GM12864 (cell line): Measurements from ENCODE around the gene PRR14L.

Experiments used
- DNase-seq: peaks from one replicate; pipeline ENCODE4 v3.0.0-alpha.2; 2011; ENCODE audit warnings: low read depth
- H3K4me3 ChIP-seq: 2 replicates; pipeline ENCODE4 v1.5.1; 2011; ENCODE audit warnings: mild to moderate bottlenecking, low read depth, low read length, control low read depth
- CTCF ChIP-seq: IDR thresholded peaks from 2 replicates; pipeline ENCODE4 v1.5.1; 2011; ENCODE audit warnings: low read depth, mild to moderate bottlenecking, moderate library complexity, low read length, control low read depth, inconsistent platforms; ENCODE audit errors: missing control alignments

Gene PRR14L

GRCh38 chr22:31637891-31638618 lies 111.9 kb downstream of the PRR14L start:
- DNase-seq = peak; percentile 62
- TF ChIP-seq CTCF = no peak
- H3K4me3 ChIP-seq = peak overlapping the region; percentile 71

- H3K4me3 ChIP-seq = peak overlapping the region; percentile 71
- TF ChIP-seq CTCF = peak; percentile 56
- DNase-seq = peak; percentile 67
Observed at GRCh38 chr22:31637447-31637890, 112.5 kb downstream of the PRR14L start.

GRCh38 chr22:31635638-31636306 lies 114.2 kb downstream of the PRR14L start:
- DNase-seq = no peak
- no peak overlapping the region; the same call in 1 of the 2 replicates for H3K4me3 ChIP-seq
- no peak for TF ChIP-seq CTCF

DNA sequence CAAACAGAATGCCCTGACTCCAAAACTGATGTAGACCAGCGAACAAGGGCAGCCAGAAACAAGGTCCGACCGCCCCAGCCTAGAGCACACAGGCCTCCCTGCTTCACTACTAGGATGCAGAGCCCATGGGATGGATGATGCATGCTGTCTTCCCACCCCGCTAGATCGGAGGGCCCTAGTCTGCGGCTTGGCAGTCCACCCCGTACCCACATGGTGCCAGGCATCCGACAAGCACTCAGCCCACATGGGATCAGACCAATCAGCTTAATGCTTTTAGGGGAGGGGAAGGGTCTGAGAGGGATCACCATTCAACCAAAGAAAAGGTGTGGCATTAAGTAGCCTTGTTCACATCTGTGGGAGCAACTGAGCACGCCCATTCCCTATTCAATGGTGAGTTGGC lies 118.5 kb downstream of the PRR14L start:
- peak overlapping the region; percentile 63 for H3K4me3 ChIP-seq
- no peak for TF ChIP-seq CTCF
- DNase-seq = no peak
